HG02840 (cell line): ENCODE results near the gene PRSS21.

Experiments used
- ATAC-seq: cut with Tn5 transposase; IDR thresholded peaks from one replicate; pipeline ENCODE4 v1.9.1; 2021; ENCODE audit warnings: mild to moderate bottlenecking, moderate library complexity, moderate number of reproducible peaks; ENCODE audit not compliant: unreplicated experiment, low FRiP score

The PRSS21 gene

DNA sequence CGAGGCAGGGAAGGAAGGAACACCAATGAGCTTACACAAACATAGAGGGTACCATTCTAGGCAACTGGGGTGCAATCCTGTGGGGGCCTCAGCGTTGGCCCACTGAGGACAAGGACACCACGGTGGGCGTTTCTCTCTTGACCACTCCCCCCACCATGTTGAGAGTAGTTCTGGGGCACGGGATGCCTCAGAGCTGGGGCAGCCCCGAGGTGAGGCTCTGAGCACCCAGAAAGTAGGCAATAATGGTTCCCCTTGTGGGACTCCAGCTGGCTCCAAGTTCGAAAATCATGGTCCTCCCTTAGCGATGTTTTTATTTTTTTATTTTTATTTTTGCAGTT is 5.1 kb downstream of the PRSS21 start:
- no peak for ATAC-seq

DNA sequence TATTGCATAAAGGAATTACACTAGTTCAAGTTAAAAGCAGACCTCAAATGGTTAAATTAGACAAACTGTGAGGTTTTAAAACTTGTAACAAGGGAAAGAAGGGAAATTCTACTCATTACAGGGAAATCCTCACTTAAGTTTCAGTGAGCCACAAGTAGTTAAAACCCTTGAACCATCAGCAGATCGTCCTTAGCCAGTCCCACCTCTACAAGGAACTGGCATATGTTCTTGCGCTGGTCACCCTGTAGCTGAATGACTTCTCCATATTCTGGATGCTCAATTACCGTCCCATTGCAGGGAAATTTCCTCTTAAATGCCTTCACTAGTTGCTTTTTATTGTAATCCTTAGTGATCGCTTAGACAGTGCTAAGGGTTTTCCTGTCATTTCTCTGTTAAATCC is 5.5 kb downstream of the PRSS21 start:
- no peak for ATAC-seq

- ATAC-seq, result no peak
These were observed 7.6 kb downstream of the PRSS21 start for GRCh38 chr16:2824626-2825025.

GRCh38 chr16:2825049-2825742 is 8.2 kb downstream of the PRSS21 start:
- no peak for ATAC-seq

GRCh38 chr16:2825906-2826305 is 8.9 kb downstream of the PRSS21 start:
- no peak for ATAC-seq

DNA sequence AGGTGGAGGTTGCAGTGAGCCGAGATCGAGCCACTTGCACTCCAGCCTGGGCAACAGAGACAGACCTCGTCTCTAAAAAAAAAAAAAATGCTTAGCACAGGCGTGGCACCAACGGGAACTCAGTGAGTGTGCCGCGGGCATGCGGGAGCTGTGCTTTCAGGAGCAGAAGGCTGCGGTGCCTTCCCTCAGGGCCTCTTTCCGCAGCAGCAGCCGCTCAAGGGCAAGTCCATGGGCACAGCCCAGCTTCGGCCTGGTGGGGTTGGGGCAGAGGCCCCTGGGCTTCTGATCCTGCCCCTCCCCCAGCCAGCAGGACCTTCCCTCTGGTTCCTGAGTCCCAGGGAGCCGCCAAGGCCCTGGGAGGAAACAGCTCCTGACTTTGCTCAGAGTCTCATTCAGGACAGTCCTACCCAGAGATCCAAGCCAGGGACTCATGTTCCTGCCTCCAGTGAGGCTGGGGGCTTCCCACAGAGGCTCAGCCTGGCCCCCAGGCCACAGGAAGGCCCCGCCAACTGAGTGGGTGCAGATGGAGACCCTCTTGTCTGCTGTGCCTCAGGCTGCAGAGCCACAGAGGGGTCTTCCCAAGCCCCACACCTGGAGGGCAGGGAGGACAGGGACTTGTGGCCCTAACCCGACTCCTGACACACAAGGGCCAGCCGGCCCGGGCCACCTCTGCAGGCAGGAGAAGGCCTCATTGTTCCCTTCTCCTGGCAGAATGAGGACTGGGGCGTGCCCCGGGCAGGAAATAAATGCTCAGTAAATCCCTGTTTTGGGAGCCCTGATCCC is 9.7 kb downstream of the PRSS21 start:
- ATAC-seq, result no peak

- no peak for ATAC-seq
These were observed 10.3 kb downstream of the PRSS21 start for GRCh38 chr16:2827374-2827791.

DNA sequence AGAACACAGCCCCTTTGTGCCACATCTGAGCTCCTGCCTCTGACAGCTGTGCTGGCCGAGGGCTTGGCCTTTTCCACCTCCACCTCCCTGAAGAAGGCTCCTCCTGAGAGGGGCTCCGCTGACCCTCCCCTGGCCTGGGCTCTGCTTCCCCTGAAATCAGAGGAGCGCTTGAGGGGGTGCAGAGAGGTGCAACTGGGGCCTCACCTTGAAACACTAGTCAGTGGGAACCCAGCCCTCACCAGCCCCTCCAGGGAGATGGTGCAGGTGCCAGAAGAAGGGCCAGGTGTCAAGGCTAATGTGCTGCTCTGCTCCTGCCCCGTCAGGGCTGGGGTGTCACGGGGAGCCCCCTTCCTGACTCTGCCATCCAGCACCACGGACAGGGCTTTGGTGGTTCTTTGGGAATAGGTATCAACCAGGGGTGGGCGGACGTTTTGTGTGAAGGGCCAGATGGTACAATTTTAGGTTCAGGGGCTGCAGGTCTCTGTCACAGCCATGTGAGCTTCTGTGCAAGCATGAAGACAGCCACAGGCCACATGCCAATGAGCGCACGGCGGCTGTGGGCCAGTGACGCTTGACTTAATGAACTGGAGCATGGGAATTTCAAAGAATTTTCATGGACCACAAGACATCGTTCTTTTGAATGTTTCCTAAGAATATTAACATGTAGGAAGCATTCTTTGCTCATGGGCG is 10.9 kb downstream of the PRSS21 start:
- no peak for ATAC-seq

- ATAC-seq, result no peak
These were observed 11.4 kb downstream of the PRSS21 start for GRCh38 chr16:2828521-2828840.

DNA sequence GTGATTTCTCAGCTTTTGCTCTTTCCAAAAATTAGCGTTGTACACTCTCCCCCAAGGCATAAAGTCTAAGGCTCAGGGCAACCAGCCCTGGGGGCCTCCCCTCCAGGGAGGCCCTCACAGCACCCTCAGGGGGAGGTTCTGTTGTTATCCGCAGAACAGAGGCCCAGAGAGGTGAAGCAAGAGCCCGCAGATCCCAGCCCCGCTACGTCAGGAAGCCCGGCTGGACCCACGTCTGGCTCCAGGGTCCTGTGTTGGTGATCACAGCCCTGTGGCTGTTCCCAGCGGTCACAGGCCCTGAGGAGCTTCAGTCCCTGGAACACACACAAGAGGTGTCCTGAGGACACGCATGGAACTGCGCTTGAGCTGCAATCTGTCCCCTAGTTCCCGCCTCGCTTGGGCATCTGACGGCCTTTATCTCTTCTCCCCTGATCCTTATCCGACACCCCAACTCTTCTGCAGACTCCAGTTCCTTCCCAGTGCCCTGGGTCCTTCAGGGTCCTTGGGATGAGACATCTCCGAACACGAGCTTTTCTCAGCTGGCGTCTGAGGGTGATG is 11.9 kb downstream of the PRSS21 start:
- ATAC-seq, result no peak

GRCh38 chr16:2829501-2830354 is 12.7 kb downstream of the PRSS21 start, which contains the start of gene ZG16B:
ZG16B (plus strand) TSS chr16:2830303; CDS start chr16:2830442, 139 bp downstream.
- ATAC-seq, result no peak

DNA sequence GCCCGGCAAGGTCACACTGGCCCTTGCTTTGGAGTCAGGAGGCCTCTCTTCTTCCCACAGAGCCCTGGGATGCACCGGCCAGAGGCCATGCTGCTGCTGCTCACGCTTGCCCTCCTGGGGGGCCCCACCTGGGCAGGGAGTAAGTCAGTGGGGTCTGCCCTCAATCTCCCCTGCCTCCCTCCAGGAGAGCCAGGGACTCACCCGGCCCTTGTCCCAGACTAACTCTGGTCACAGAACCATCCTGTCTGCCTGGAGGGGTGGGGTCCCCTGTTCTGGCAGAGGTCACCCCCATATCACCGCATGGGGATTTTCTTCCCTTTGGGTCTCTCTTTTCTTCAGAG is 13.3 kb downstream of the PRSS21 start:
- ATAC-seq, result no peak

DNA sequence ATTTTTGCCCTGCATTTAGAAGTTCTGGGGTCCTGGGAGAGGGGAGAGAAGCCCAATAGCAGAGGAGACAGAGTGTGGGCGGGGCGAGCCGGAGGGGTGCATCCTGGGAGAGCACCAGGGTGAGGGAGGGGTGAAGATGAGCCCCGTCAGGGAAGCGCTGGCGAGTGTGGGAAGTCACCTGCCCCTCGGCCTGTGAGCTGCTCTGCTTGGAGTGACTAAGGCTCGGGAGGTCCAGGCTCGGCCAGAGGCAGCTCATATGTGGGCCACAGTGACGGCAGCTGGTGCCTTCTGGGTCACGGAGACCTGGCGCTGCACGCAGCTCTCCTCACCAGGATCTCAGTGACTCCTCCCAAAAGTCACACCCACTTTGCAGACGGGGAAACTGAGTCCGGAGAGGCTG is 14.2 kb downstream of the PRSS21 start:
- ATAC-seq, result no peak

- ATAC-seq, result no peak
These were observed 16.7 kb downstream of the PRSS21 start for GRCh38 chr16:2833776-2834175.

GRCh38 chr16:2834968-2835367 is 17.9 kb downstream of the PRSS21 start:
- ATAC-seq, result no peak

DNA sequence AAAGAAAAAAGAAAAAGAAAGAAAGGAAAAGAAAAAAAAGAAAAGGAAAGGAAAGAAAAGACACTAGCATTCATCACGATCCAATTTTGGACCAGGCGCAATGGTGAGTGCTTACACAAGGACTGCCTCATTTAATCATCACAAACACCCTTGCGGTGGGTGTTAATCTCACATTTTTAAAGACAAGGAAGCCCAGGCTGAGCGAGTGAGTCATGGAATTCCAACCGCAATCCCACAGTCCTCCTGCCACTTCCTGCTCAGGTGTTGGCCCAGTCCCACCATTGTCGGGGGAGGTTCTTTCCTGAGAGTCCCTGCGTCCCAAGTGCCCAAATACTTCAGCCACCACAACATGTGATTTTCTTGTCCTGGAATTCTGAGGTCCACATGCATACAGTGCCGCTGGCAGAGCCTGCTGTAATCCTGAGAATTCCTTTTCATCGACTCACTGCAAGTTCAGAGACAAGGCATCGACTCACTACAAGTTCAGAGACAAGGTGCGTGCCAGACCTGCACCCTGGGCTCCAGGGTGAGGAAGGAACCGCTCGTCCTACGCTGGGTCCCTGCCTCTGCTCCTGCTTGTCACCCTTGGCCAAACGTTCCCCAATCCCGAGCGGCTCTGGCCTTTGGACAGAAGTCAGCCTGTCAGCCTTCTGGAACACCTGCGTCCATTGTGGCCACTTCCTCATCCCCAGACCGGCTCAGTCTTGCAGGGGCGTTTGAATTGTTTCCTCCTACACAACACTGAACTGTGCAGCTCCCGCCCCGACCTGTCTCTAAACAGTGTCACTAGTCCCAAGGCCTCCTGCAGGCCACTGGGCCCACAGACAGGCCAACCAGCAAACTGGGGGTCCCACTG is 18.8 kb downstream of the PRSS21 start:
- no peak for ATAC-seq

- no peak for ATAC-seq
These were observed 19.8 kb downstream of the PRSS21 start for GRCh38 chr16:2836646-2837508.

DNA sequence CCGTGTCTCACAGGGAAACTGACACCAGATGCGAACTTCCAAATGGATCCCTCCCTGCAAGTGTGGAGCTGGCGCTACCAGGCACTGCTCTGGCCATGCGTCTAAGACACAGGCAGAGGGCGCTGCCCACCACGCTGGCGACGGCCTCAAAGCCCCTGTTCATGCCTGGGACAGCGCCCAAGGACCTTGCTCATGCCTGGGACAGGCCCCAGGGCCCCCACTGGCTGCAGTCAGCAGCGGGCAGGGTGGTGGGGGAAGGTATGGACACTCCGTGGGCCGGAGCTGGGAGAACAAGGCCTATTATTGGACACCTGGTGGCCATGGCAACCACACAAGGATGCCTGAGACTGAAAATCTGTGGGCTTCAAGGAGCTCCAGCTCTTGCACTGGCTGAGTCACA is 21.9 kb downstream of the PRSS21 start:
- no peak for ATAC-seq
